Sciatic nerve (tissue), 2 donors: ENCODE data around the gene SLC9A3. TPM values are rescaled to one million over a fixed set of nuclear protein-coding genes. Genes with fewer than 3 reads are reported as not detected.
"Not testable (repeated sequence)": the region's sequence is repeated elsewhere in the genome, so short reads cannot be mapped to it uniquely, and the experiment has no call there.

Source experiments
- ATAC-seq: fragments of 200-7000 bp; cut with Tn5 transposase; one replicate; pipeline ENCODE4 v1.9.1; 2020; ENCODE audit warnings: mild to moderate bottlenecking, moderate library complexity
- DNase-seq: peaks from one replicate; pipeline ENCODE4 v3.0.0-alpha.2; 2020; ENCODE audit warnings: low spot score
- intact Hi-C: fragments of 100-400 bp; cut with DNase I; formaldehyde crosslinking; loops from one replicate; pipeline ENCODE4 v1.14.2; 2022
- total RNA-seq: library from RNA; stranded (reverse); fragmentation: NEBNext Ultra II Directional; extraction: Animal tissue kit (Norgen Biotek cat#: 25700); gene quantifications from one replicate; pipeline ENCODE4 v1.2.1, GENCODE V29; 2021
- donor health status: DM: no; HTN: no; CAD: no.
- donor health status: DM: no; HTN: no; CAD: no.

Gene SLC9A3
- total RNA-seq, 1 donor from 2014 or later: 12.3 TPM

DNA sequence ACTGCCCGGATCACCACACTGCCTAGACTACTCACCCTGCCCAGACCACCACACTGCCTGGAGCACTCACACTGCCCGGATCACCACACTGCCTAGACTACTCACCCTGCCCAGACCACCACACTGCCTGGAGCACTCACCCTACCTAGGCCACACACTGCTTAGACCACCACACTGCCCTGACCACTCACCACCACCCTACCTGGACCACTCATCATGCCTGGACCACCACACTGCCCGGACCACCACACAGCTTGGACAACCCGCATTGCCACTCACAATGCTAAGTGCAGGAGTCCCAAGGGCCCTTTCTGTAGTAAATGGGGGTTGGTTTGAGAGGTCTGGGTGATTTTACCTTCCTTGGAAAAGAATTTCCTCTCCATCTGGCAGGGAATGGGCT is 33.7 kb upstream of the SLC9A3 start:
- intact Hi-C loops, ATAC-seq, DNase-seq: not testable (repeated sequence)

DNA sequence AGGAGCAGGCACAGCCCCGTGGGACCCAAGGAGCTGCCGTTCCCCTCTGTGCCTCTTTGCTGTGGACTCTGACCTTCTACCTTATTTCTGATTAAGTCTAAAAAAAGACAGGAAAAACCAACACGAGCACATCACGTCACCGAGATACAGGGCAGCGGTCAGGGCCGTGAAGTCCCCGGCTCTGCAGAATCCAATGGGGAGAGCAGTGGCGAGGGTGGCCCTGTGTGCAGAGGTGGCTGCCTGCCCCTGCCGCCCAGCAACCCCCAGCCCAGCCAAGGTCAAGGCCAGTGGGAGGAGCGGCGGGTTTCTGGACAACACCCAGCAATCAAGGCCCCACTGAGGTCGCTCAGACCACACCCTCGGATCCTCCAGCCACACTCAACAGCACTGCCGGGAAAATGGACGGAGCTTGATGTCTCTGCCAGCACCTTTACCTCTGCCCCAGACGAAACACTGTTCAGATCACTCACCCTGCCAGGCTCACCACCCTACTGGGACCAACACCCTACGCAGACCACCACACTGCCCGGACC is 32.7 kb upstream of the SLC9A3 start:
- DNase-seq (no peak), ATAC-seq (no peak)
- intact Hi-C loops: no loop called here

DNA sequence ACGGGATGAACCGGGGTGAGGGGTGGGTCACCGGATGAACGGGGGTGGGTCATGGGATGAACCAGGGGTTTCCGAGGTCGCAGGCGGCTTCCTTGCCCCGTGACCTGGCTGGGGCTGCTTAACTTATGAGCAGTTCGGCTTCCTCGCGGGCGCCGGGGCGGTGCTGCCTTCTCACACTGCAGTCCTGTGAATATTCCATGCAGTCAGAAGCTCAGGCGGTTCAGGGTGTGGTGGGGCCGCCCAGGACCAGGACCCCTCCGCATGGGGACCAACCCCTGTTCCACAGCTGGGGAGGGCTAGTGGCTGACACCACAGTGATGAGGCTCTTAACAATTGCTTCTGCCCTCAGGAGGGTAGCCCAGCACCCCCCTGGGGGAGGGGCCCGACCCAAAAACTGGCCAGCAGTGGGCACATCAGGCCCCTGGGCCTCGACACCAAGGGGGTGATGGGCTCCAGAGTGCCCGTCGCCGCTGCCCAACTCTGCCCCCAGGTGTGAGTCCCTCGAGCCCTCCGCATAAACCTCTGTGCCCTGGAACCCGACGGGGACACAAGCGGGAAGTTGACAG is 30.9 kb upstream of the SLC9A3 start:
- ATAC-seq (no peak), DNase-seq (peak; percentile 52)
- intact Hi-C loops: no loop called here

DNA sequence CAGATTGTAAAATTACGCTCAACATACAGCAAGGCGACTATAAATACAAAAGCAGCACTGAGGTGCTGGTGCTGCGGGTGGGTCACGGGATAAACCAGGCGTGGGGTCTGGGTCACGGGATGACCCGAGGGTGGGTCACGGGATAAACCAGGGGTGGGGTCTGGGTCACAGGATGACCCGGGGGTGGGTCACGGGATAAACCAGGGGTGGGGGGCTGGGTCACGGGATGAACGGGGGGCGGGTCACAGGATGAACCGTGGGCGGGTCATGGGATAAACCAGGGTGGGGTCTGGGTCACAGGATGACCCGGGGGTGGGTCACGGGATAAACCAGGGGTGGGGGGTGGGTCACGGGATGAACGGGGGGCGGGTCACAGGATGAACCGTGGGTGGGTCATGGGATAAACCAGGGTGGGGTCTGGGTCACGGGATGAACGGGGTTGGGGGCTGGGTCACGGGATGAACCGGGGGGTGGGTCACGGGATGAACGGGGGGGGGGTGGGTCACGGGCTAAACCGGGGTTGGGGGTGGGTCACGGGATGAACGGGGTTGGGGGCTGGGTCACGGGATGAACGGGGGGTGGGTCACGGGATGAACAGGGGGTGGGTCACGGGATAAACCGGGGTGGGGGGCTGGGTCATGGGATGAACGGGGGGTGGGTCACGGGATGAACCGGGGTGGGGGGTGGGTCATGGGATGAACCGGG is 30.2 kb upstream of the SLC9A3 start:
- peak; percentile 48 for DNase-seq
- intact Hi-C loops: no loop called here

DNA sequence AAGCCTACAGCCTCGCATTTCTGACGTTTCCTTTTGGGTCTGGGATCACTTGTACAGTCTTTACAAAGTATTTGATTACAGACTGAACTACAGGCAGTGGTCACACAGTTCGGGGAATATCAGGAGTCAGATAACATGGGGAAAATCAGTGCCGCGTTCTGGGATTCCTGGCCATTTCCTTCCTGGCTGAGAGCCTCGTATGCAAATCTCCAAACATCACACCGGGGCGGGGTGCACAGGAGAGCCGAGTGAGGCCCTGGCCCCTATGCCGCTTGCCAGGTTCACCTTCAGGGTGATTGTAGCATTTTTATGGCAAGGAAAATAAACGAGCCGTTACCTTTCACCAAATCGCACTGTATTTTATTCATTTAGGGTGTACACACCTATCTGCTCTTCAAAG is 29.6 kb upstream of the SLC9A3 start:
- intact Hi-C loops: no loop called here
- DNase-seq: peak; percentile 38
- no peak for ATAC-seq

More for the DNA sequence above, 30.2 kb upstream of the SLC9A3 start:
- ATAC-seq: no peak

DNA sequence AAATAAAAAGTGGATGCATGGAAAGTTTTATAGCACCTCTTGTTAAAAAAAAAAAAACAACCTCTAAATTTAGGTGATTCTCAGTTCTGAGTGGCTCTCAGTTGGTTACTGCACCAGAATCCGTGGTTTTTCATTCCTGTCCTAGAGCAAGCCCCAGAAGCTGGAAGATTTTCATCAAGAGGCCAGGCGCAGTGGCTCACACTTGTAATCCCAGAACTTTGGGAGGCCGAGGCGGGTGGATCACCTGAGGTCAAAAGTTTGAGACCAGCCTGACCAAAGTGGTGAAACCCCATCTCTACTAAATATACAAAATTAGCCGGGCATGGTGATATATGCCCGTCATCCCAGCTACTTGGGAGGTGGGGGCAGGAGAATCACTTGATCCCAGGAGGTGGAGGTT is 27.2 kb upstream of the SLC9A3 start:
- DNase-seq (no peak), ATAC-seq (no peak)
- intact Hi-C loops: no loop called here

DNA sequence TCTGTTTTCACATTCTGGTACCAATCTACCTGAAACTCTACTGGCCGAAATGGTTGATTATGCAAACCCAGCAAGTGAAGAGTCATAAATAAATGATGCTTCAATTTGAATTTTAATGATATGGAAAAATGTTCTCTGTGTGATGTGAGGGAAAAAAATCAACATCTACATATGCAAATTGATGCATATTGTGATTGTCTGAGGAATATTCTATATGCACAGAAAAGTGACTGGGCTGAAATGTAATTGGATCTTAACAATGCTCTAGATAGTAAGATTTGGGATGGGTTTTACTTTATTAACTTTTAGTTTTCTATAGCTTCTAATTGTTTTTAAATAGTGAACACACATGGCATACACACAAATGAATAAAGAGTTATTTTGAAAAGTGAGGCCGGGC is 25.0 kb upstream of the SLC9A3 start:
- DNase-seq (no peak), ATAC-seq (no peak)
- intact Hi-C loops: no loop called here

DNA sequence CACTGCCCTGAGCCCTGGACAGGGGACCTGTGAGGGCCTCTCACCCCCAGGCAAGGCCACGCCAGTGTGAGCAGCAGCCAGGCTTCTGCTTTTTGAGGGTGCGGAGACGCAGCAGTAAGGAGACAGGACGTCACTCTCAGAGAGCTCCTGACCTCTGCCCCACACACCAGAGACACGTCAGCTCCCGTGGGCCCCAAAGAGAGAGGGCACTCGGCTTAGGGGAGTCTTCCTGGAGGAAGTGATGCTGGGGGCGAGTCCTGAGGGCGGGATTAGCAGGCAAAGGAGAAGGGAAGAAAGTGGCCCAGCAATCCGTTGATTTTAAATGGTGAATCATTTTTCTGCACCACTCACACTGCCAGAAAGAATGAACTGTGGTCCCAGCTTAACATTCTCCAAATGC is 24.0 kb upstream of the SLC9A3 start:
- intact Hi-C loops: no loop called here
- ATAC-seq (no peak), DNase-seq (peak; percentile 48)

DNA sequence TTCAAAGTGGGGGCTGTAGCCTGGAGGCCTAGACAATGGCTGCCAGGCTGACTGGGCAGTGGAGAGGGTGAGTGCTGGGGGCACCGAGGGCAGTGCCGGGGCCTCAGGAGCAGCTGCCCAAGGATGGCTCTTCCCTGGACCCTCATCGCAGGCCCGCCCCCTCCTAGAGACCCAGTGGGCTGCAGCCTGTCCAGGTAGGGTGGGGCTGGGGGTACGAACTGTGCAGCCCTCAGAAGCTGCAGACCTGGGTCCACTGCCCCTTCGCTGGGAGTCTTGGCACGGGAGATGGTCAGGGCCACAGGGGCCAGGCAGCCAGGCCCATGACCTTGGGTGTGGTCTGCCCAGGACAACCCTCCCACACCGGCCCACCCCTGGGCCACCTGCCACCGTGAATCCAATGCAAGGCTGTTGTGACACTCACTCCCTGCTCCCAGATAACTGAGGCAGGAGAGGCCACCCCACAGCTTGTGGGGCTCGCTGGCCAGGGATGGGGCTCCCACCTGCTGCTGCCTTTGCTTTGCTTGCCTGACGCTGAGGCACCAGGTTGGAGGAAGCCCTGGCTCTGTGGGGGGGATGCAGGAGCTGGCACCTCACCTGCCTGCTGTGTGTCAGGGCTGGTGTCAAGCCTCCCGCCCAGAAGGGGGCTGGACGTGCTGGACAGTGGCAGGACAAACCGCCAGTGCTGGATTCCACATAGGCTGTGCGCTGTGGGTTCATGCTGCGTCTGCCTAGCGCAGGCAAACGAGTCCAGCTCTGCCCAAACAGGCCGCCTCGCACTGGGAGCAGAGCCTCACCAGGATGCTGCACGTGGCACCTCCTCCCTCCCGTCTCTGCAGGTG is 23.1 kb upstream of the SLC9A3 start:
- no peak for ATAC-seq
- intact Hi-C loops: no loop called here
- peak; percentile 49 for DNase-seq

DNA sequence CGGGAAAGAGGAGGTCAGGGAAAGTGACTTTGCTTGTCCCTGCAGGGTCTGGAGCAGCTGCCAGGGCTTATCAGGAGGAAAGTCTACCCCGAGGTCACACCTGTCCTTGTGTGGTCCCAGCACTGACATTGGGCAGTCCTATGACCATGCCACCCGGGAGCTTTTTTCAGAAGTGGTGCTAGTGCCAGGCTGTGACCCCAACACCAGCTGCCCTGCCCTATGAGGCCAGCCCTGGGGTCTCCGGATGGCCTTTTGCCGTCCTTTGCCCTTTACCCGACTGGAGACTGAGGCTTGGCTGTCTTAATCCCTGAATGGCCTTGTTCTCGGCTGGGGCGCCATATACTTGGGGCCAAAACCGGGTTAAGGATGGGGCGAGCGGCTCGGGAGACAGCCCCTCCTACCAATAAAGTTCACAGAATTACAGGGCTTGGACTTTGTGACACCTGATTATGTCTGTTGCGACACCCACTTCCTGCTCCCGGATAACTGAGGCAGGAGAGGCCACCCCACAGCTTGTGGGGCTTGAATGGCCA is 22.2 kb upstream of the SLC9A3 start:
- DNase-seq: peak; percentile 47
- ATAC-seq: no peak
- intact Hi-C loops: no loop called here

DNA sequence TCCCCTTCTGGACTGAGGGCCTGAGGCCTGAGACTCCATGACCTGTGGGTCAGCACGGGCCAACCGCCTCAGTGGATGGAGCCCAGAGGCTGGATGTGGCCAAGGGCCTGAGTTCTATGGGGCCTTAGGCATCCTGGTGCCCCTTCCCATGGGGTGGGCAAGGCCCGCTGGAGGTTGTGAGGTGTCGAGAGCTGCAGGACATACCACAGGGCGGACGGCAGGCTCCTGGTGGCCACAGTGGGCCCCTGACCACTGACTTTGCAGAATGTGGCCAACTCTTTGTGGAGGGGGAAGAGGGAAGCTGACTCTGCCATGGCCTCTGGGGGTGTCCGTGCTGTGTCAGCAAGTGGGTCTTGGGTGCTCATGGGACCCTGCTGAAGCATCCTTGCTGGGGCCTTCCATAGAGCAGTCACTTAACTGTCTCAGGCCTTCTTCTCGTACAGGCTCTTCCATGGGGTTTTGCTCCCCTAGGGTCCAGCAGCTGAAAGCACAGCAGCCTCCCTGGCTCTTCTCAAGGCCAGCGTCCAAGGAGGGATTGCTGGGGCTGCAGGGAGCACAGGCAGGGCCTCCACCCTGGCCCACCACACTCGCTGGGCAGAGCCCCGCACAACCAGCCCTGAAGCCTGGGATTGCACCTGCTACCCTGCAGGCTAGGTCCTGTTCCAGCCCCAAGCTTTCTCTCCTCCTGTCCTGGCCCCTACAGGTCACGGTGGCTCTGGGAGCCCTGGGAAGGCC is 21.6 kb upstream of the SLC9A3 start:
- intact Hi-C loops: no loop called here
- ATAC-seq: no peak
- peak; percentile 40 for DNase-seq

DNA sequence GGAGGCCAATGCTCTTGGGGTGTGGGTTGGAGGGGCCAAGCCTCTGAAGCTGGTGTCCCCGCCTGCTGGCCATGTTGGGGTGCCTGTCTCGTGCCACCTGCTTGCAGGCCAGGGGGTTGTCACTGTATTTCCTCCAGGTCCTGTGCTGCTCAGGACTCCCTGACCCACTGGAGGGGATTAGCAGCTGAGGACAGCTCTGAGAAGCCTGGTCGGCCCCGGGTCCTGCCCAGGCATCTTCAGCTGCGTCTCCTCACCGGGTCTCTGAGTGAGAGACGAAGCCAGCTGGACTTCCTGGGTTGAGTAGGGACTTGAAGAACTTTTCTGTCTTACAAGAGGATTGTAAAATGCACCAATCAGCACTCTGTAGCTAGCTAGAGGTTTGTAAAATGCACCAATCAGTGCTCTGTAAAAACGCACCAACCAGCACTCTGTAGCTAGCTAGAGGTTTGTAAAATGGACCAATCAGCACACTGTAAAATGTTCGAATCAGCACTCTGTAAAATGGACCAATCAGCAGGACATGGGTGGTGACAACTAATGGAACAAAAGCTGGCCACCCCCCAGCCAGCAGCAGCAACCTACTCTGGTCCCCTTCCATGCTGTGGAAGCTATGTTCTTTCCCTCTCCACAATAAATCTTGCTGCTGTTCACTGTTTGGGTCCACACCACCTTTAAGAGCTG is 20.6 kb upstream of the SLC9A3 start:
- intact Hi-C loops: no loop called here
- DNase-seq: no peak
- ATAC-seq: no peak

DNA sequence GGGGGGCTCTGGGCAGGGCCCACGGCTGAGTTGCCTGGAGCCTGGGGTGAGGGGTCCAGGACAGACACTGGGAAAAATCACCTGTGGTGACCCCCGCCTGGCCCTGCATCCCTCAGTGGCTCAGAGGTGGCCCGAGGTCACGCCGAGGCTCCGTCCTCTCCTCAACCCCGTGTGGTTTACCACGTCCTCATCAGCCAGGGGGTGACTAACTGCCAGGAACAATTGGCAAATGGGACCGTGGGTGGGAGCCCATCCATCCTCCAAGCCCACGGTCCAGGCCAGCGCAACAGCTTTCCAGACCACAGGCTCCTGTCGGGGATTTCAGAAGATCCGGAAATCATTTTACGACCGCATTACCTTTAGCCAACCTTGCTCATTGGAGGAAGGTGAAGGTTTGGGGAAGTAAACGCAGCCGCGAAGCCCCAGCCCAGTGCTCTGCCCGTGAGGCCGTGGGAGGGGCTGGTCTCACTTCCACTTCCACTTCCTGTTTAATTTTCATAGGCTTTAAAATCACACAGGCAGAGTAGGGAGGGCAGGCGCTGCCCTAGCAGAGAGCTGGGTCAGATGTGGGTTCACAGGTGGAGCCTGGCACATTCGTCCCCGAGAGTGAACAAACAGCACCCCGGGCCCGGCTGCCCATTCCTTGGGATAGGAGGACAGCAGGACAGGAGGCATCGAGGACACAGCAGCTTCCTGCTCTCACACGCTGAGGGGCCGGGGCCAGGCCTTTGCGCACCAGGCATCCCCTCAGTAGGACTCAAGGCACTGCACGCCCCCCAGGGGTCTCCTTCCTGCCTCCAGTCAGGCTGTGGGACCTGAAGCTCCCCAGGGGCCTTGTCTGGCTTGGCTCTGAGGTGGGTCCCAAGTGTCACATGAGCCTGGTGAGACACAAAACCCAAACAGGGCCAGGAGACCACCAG is 19.8 kb upstream of the SLC9A3 start:
- ATAC-seq (peak; percentile 55), DNase-seq (peak; percentile 58)
- intact Hi-C loops: no loop called here

DNA sequence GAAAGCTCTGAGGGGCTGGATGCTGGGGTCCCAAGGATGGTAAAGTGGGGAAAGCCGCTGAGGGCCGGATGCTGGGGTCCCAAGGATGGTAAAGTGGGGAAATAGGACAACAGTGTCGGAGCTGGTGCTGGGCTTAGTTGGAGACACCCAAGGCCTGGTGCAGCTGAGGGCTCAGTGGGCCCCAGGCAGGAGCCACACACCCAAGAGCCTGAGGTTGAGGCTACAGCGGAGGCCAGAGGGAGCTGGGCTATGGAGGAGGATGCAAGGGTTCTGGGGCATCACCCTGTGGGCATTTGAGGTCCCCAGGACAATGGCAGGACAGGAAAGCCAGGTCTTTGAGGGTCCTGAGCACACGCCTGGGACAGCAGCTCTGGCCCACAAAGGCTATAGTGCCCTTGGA is 19.1 kb upstream of the SLC9A3 start:
- intact Hi-C loops: no loop called here
- no peak for ATAC-seq
- no peak for DNase-seq

DNA sequence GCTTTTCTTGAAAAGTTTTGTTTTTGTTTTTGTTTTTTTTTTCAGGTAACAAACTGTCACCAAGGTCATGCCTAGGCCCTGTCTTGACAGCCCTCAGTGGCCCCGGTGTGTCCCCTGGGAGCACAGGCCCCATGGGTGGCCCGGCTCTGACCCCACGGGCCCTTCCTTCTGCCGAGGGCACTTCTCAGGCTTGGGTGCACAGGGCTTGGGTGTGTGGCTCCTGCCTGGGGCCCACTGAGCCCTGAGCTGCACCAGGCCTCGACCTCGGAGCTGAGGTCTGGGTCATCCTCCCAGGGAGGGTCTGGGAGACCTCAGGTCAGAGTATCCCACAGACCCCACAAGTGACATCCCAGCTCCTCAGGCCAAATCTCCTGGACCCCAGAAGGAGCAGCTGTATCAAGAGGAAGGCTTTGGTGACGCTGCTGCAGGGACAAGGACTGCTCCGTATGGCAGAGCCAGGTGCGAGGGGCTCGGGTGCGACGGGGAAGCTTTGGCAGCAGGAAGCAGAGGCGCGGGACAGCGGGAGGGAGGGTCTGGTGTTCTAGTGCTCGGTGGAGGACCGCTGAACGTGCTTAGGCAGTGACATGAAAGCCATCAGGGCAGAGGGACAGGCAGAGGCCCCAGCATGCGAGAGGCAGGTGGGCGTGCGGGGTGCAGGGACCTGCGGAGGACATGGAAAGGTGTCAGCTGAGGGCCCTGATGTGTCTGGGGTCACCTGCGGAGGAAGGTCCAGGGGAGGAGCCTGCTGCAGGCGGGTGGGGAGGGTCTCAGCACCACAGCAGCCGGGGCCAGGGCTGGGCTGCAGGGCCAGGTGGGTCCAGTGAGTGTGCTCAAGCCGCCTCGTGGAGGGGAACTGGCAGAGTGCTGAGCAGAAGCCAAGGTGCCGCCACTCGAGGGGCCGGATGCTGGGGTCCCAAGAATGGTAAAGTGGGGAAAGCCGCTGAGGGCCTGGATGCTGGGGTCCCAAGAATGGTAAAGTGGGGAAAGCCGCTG is 18.4 kb upstream of the SLC9A3 start:
- peak; percentile 52 for DNase-seq
- no peak for ATAC-seq
- intact Hi-C loops: no loop called here

DNA sequence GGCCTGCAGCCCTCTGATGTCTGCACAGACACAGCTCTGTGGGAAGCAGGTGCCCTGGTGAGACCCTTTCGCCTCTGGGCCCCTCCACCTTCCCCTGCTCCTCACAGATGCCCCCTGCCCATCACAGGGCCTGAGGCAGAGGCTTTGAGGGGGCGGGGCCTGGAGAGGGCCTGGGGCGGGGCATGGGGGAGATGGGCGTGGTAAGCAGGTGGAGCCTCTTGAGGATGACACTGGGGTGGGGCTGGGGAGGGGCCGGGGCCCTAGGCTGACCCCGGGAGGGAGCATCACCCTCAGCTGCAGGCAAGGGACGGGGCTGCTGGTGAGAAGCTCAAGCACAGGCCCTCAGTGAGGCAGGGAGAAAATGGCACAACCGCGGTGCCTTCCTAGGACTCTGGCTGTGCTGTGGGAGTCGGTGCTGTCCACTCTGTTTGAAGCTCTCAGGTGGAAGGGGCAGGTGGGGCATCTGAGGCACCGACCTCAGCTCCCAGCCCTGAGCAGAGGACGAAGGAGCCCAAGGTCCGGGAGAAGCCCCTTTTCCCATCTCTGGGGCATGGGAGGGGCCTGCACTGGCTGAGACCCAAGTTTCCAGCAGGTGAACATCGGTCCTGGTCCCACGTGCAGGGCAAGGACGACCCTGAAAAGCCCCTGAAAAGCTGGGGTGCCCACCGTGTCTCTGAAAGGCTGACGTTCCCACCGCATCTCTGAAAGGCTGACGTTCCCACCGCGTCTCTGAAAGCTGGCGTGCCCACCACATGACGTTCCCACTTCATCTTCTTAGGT is 17.5 kb upstream of the SLC9A3 start:
- peak; percentile 51 for DNase-seq
- ATAC-seq: no peak
- intact Hi-C loops: no loop called here
